Gastrocnemius medialis (tissue), 4 donors: ENCODE measurements around the gene FYN. TPM values are rescaled to one million over a fixed set of nuclear protein-coding genes. Genes with fewer than 3 reads are reported as not detected.

ENCODE experiments used
- ATAC-seq, 2 donors: fragments of 150-250 bp; one replicate each; pipeline ENCODE4 v1.9.1; 2016
- DNase-seq, 2 donors: peaks; one replicate each; pipeline ENCODE4 v3.0.0-alpha.2; 2019
- H3K27ac ChIP-seq, 4 donors: fragments of 200-600 bp; sonication (generic); 1 replicate in 1 of 4; 2 replicates in 3 of 4; pipeline ENCODE4 v1.5.1; 2016 to 2018; ENCODE audit warnings: mild to moderate bottlenecking in 2 of 4, moderate library complexity in 1 of 4
- H3K27me3 ChIP-seq, 3 donors: fragments of 200-600 bp; sonication (generic) in 2 of 3; 1 replicate in 1 of 3; 2 replicates in 2 of 3; pipeline versions ENCODE4 v1.5.1 to v1.6.0; 2016 to 2019; ENCODE audit warnings: mild to moderate bottlenecking in 1 of 3, moderate library complexity in 1 of 3
- H3K36me3 ChIP-seq, 2 donors: fragments of 200-600 bp; sonication (generic) in 1 of 2; one replicate each; pipeline ENCODE4 v1.5.1; 2017 to 2018
- H3K4me1 ChIP-seq, 2 donors: fragments of 200-600 bp; sonication (generic) in 1 of 2; one replicate each; pipeline ENCODE4 v1.5.1; 2016 to 2017; ENCODE audit warnings: mild to moderate bottlenecking in 2 of 2
- H3K4me3 ChIP-seq, 4 donors: fragments of 200-600 bp; sonication (generic) in 3 of 4; 1 replicate in 1 of 4; 2 replicates in 3 of 4; pipeline ENCODE4 v1.5.1; 2016 to 2019; ENCODE audit warnings: mild to moderate bottlenecking in 2 of 4
- H3K9me3 ChIP-seq, 3 donors: fragments of 200-600 bp; sonication (generic) in 2 of 3; 1 replicate in 1 of 3; 2 replicates in 2 of 3; pipeline ENCODE4 v1.5.1; 2016 to 2019
- POLR2A ChIP-seq, 2 donors: fragments of 450-650 bp; IDR thresholded peaks; one replicate each; pipeline ENCODE4 v1.6.1; 2017; ENCODE audit warnings: antibody characterized with exemption in 2 of 2, mild to moderate bottlenecking in 2 of 2, moderate library complexity in 2 of 2
- in situ Hi-C, 4 donors: fragments of 200-750 bp; cut with MboI; loops; one replicate each; pipeline versions ENCODE4 v1.15.0 to v1.8.0; 2017; ENCODE audit warnings: low sequenced_read_pairs in 4 of 4
- intact Hi-C: fragments of 100-400 bp; cut with DNase I; formaldehyde crosslinking; loops from one replicate; pipeline ENCODE4 v1.15.1; 2023; ENCODE audit warnings: low total_unique reads
- total RNA-seq, 4 donors: library from RNA; depleted of rRNA; stranded (reverse); fragments of >200 nt; gene quantifications; one replicate each; pipeline versions ENCODE4 v1.1.0 to v1.2.3, GENCODE V29; 2016
- TF ChIP-seq, protein P1 (sequence below), 5 experiments: fragments of 450-650 bp in 3 of 5; fragments of 200-600 bp in 2 of 5; sonication (generic) in 2 of 5; IDR thresholded peaks in 4 of 5; conservative IDR thresholded peaks in 1 of 5; 1 replicate in 4 of 5; 2 replicates in 1 of 5; pipeline ENCODE4 v1.5.1; 2016 to 2019; ENCODE audit warnings: antibody characterized with exemption in 5 of 5, mild to moderate bottlenecking in 3 of 5, moderate library complexity in 3 of 5

FYN gene
- total RNA-seq, 4 donors from 2014 or later: 9.2 to 36.8 (median 17.0) TPM

DNA sequence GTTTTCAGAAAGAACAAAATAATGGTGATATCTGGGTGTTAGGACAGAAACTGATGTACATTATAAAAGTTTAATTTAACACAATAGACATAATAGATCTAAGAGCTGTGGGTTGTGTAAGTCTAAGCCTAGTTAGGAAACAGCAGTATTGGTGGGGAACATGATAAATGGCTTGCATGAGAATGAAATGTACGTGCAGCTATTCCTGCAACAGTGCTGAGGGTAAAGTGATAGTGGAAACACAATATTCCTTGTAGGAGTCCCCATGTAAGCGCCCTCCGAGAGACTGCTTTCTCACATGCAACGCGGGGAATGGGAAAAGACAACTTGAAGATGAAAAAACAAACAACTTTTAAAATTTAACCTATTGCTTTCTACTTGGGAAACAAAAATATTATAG lies 171.0 kb downstream of the FYN start:
- H3K36me3 ChIP-seq: no peaks in the 10 kb centered on the region
- DNase-seq (no peak), ATAC-seq (no peak)
- intact Hi-C loops: no loop called here
- TF ChIP-seq, protein P1, sequence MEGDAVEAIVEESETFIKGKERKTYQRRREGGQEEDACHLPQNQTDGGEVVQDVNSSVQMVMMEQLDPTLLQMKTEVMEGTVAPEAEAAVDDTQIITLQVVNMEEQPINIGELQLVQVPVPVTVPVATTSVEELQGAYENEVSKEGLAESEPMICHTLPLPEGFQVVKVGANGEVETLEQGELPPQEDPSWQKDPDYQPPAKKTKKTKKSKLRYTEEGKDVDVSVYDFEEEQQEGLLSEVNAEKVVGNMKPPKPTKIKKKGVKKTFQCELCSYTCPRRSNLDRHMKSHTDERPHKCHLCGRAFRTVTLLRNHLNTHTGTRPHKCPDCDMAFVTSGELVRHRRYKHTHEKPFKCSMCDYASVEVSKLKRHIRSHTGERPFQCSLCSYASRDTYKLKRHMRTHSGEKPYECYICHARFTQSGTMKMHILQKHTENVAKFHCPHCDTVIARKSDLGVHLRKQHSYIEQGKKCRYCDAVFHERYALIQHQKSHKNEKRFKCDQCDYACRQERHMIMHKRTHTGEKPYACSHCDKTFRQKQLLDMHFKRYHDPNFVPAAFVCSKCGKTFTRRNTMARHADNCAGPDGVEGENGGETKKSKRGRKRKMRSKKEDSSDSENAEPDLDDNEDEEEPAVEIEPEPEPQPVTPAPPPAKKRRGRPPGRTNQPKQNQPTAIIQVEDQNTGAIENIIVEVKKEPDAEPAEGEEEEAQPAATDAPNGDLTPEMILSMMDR (IDR thresholded peaks at IDR 0.05 in 4 of 5, conservative IDR thresholded peaks at IDR 0.05 in 1 of 5): no peak
- TF ChIP-seq POLR2A (IDR thresholded peaks at IDR 0.05): no peak
- no peak overlapping the region for H3K27ac ChIP-seq
- no peaks in the 10 kb centered on the region for H3K27me3 ChIP-seq
- H3K9me3 ChIP-seq: no peaks in the 10 kb centered on the region
- no peaks in the 10 kb centered on the region for H3K4me1 ChIP-seq
- in situ Hi-C loops: loop anchor here in 1 of 4 donors (10.0 kb wide), 1 partner anchor 343 kb away; no protein-coding TSS in a partner anchor
- H3K4me3 ChIP-seq: no peak overlapping the region

DNA sequence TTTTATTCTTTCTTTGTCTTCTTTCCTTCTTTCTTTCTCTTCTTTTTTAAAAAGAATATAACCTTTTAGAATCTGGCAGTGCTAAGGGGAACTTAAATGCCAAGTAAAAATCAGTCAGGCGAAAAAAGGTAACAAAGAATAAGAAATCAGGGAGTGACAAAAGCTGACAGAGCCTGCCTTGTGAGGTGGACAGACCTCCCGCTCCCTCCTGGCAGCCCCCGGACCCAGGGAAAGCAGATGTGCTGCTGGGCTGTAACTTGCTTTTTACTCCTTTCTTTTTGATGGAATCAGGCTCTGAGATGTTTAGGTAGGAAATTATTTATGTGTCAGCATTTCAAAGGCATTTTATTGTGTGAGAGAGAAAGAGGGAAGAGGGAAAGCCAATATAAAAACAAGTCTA lies 172.1 kb downstream of the FYN start:
- Histone ChIP-seq H3K4me3 (no peak overlapping the region), H3K4me1 (no peaks in the 10 kb centered on the region), H3K27me3 (no peaks in the 10 kb centered on the region), H3K36me3 (no peaks in the 10 kb centered on the region), H3K27ac (no peak overlapping the region), H3K9me3 (no peaks in the 10 kb centered on the region)
- ATAC-seq: no peak
- DNase-seq: no peak
- in situ Hi-C loops: loop anchor here in 1 of 4 donors (10.0 kb wide), 1 partner anchor 344 kb away; no protein-coding TSS in a partner anchor
- intact Hi-C loops: no loop called here
- TF ChIP-seq, protein P1 (IDR thresholded peaks at IDR 0.05 in 4 of 5, conservative IDR thresholded peaks at IDR 0.05 in 1 of 5): no peak
- TF ChIP-seq POLR2A (IDR thresholded peaks at IDR 0.05): no peak

DNA sequence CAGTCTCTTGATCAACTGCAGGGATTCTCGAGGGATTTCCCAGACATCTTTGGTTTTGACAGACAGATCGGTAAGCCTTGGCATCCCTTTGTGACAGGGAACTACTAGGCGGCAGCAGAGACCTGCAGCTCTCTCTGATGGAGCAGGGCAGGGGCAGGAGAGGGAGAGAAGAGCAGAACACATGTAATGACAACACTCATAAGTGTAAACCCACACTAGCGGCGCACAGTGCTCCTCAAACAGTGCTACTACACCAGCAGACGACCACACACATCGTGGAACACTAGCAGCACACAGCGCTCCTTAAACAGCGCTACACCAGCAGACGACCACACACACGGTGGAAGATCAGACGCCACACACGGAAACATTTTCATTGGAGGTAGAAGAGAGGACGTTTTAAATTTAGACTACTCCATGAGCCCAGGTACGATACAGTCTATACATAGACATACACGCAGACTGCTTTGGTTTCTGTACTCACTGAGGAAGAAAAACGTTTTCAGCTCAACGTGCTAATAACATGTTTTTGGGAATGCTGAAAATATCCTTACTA lies 173.0 kb downstream of the FYN start:
- TF ChIP-seq, protein P1 (IDR thresholded peaks at IDR 0.05 in 4 of 5, conservative IDR thresholded peaks at IDR 0.05 in 1 of 5): no peak
- no peak for TF ChIP-seq POLR2A (IDR thresholded peaks at IDR 0.05)
- no peaks in the 10 kb centered on the region for H3K4me1 ChIP-seq
- no peaks in the 10 kb centered on the region for H3K27me3 ChIP-seq
- no peak overlapping the region for H3K27ac ChIP-seq
- no peak overlapping the region for H3K4me3 ChIP-seq
- no peaks in the 10 kb centered on the region for H3K36me3 ChIP-seq
- in situ Hi-C loops (loop anchor here in 1 of 4 donors (10.0 kb wide), 1 partner anchor 345 kb away; no protein-coding TSS in a partner anchor), intact Hi-C loops (no loop called here)
- ATAC-seq (no peak), DNase-seq (no peak)
- H3K9me3 ChIP-seq: no peaks in the 10 kb centered on the region

DNA sequence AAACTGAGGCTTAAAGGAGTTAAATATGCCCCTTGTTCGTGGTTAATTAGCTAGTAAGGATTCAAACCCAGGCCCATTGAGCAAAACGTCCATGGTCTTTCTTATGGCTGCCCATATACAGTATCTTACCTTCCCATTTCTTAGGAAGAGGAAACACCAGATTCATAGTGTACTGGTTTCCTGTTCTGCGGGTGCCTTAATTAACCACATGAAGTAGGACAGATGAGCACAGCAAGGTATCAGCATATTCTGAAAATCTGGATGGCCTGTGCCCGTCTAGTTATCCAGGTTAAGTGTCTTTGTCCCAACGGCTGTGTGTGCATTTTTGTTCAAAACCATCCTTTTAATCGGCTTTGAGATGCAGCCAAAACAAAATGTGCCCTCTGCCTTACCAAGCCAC lies 174.1 kb downstream of the FYN start:
- no peaks in the 10 kb centered on the region for H3K9me3 ChIP-seq
- no peak overlapping the region for H3K27ac ChIP-seq
- no peaks in the 10 kb centered on the region for H3K27me3 ChIP-seq
- ATAC-seq (no peak), DNase-seq (no peak)
- H3K4me3 ChIP-seq: no peak overlapping the region
- TF ChIP-seq POLR2A (IDR thresholded peaks at IDR 0.05): no peak
- TF ChIP-seq, protein P1 (IDR thresholded peaks at IDR 0.05 in 4 of 5, conservative IDR thresholded peaks at IDR 0.05 in 1 of 5): no peak
- H3K4me1 ChIP-seq: no peaks in the 10 kb centered on the region
- intact Hi-C loops (no loop called here), in situ Hi-C loops (no loop called here)
- H3K36me3 ChIP-seq: no peaks in the 10 kb centered on the region

DNA sequence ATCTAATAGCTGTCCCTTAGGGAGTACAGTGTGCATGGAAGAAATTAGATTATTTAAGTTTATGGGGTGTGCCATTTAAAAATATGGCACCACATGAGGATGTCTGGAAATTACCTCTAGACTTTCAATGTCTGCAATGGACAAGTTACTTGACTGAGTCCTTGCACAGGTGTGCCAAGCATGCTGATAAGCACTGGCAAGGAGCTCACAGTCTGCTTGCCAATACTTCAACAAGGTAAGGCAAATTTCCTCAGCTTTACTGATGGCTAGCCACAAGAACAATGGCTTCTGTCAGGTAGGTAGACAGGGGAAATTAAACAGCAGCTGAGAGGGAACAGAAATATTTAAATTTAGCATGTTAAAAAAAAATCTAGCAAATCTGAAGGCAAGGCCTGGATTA lies 176.4 kb downstream of the FYN start:
- intact Hi-C loops (no loop called here), in situ Hi-C loops (no loop called here)
- no peak overlapping the region for H3K27ac ChIP-seq
- H3K36me3 ChIP-seq: no peaks in the 10 kb centered on the region
- no peaks in the 10 kb centered on the region for H3K9me3 ChIP-seq
- ATAC-seq (no peak), DNase-seq (no peak)
- H3K4me1 ChIP-seq: peaks cover 13 to 16% of the 10 kb centered on the region in 2 donors
- H3K27me3 ChIP-seq: no peaks in the 10 kb centered on the region
- TF ChIP-seq, protein P1 (IDR thresholded peaks at IDR 0.05 in 4 of 5, conservative IDR thresholded peaks at IDR 0.05 in 1 of 5): no peak
- no peak for TF ChIP-seq POLR2A (IDR thresholded peaks at IDR 0.05)
- no peak overlapping the region for H3K4me3 ChIP-seq
